GM21576 (cell line): ENCODE results near the gene KIRREL3.

Experiments used
- ATAC-seq: cut with Tn5 transposase; IDR thresholded peaks from one replicate; pipeline ENCODE4 v1.9.1; 2021; ENCODE audit warnings: mild to moderate bottlenecking, moderate library complexity; ENCODE audit not compliant: unreplicated experiment

KIRREL3 gene

DNA sequence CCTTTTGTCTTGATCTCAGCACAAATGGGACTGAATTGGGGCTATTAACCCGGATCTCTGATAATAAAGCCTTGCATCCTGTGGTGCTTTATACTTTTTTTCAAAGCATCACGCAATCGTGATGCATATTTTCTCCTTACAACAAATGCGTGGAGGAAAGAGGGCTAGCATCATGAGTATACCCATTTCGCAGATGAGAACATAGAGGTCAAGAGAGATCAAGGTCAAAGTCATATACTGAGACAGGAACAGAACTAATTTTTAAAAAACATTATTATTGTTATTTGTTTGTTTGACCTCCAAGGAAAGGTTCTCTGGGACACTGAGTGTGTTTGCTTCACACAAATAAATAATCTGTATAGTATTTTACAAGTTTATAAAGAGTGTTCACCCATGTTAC, 453.9 kb downstream of the KIRREL3 start:
- ATAC-seq: no peak

DNA sequence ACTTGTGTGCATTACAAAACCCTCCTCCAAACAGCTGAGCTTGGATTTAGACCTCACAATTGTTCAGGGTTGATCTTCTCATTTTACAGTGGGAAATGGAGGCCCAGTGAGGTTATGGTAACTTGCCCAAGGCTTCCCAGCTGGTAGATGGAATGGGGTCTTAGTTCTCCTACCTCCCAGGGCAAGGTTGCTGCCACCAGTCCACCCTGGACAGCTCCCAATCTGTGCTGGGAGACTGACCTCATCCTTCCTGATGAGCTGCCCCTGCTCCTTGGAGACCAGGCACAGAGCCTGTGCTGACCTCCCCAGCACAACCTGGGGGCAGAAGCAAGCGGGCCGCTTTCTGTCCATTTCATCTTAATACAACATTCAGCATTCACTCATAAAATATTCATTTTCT, 454.4 kb downstream of the KIRREL3 start:
- no peak for ATAC-seq

DNA sequence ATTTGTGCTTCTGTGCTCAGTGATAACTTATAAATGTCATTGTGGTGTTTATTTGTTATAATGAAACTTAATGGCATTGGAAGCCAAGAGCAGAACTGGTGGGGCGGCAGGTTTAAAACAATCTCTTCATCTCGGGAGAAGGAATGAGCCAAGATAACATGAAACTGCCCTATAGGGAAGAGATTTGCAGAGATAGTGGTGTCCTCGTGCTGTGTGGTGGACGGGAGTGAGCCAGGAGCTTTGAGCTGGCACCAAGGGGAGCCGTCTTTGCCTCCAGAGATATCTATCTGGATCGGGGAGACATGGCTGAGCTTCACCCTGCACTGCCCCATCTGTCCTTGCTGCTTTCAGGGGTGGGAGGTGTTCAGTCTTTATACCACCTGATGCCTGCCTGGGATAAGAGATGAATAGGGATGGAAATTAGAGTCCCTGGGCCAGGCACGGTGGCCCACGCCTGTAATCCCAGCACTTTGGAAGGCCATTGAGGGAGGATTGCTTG, 455.5 kb downstream of the KIRREL3 start:
- ATAC-seq: no peak

DNA sequence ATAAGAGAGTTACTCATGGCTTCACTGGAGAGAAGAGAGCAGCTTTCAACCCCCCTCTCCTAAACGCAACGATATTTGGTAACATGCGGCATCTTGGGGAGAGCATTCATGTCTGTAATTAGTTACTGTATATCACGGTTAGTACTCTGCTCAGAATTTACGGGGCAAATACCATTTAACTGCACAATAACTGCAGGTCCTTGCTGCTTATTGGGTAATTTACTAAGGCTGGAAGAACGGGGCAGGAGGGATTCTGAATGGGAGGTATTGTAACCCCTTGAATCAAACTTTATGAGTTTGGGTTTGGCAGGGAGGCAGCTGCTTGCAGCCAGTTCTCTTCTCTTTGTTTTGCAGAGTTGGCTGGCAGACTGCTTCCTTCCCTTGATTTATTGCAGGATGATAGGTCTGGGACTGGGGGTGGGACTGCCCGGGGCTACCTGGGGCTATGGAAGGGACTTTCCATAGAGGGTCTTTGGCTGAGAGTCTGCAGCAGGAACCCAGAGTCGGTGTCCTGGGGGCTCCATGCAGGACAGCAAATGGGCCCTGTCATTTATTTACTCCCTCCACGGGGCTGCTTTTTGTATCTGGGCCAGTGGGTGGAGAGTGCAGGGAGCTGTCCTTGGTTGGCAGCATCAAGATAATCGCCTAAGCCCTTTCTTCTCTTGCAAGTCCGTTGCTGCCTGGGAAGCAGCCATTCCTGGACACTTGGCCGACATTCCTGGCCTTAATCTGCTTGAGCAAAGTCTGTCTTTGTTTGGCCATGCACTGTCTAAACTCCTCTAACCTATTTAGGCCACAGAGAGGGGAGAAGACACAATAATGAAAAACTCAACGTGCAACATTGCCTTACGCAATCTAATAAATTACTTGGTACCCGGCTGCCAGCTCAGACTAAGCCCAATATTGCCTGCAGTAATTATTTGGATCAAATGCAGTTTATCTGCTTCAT, 456.2 kb downstream of the KIRREL3 start:
- ATAC-seq: no peak

DNA sequence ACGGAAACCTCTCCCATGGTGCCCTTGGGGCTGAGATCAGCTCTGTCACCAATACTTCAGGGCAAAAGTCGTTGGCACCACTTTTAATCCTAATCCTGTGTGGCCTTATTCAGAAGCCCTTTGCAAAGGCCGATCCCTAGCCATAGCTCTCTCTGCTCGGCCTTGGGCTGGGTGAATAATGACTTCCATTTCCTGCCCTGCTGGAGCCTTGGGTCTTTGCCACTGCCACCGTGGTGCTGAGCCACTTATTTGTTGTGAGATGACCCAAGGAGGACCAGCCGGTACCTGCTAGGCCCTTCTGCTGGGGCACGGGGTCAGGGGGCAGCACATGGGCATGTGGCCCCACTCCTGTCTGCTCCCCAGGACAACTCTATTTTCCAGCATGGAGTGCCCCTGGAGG, 456.9 kb downstream of the KIRREL3 start:
- no peak for ATAC-seq

DNA sequence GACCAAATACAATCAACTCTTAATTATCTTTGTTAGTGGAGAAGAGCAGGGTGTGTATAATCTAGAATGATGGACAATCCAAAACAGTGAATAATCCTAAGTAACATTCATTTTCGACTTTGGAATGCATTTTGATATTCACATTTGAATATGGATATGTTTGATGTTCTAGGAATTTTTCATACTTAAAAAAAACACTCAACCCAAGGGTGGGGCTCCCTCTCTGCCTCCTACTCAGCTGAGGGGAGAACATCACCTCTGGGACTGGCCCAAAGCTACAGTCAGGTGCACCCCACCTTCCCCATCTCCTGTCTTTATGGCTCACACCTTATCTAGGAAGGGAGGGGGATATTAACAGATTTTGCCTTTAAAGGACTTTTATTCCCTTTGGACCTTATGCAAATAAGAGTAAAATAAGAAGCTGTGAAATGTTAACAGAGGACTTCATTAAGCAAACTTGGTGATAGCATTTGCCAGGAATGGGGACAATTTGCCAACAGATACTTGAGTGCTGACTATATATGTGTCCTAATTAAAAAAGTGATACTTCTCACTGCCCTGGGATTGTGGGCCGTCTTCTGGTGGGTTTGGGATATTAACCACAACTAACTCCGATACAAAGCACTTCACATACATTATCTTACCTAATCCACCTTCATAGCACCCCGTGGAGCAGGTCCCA, 458.1 kb downstream of the KIRREL3 start:
- ATAC-seq: no peak

DNA sequence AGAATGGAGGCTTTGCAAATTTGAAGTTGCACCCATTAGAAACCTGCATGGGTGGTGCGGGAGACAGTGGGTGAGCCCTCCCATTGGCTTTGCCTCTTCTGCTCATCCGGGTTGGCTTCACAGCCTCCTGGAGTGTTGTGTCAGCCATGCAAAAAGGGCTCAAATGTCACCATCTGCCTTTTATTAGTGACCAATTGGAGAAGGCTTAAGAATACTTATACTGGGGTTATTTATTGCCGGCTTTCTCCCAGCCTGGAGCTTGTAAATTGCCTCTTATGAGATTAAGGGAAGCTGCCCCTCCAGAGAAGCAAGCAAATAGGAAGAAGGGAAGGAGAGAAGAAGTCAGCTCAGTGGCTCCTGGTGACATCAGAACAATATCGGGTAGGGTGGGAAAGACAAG, 462.5 kb downstream of the KIRREL3 start:
- no peak for ATAC-seq

DNA sequence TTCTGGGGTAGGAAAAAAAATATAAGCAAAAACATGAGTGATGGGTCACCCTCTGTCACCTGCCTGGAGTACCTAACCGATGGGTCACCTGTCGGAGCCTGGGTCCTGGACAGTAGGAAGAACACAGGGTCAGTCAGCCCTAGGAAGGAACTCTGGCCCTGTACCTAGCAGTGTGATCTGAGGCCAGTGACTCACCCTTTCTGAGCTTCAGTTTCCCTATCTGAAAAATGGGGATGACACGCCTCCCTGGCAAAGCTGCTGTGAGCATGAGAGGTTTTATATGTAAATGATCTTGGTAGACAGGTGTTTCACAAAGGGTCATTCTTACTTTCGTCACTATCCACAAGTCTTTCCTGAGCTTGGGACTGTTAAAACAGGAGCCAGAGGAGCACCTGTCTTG, 463.1 kb downstream of the KIRREL3 start:
- no peak for ATAC-seq

DNA sequence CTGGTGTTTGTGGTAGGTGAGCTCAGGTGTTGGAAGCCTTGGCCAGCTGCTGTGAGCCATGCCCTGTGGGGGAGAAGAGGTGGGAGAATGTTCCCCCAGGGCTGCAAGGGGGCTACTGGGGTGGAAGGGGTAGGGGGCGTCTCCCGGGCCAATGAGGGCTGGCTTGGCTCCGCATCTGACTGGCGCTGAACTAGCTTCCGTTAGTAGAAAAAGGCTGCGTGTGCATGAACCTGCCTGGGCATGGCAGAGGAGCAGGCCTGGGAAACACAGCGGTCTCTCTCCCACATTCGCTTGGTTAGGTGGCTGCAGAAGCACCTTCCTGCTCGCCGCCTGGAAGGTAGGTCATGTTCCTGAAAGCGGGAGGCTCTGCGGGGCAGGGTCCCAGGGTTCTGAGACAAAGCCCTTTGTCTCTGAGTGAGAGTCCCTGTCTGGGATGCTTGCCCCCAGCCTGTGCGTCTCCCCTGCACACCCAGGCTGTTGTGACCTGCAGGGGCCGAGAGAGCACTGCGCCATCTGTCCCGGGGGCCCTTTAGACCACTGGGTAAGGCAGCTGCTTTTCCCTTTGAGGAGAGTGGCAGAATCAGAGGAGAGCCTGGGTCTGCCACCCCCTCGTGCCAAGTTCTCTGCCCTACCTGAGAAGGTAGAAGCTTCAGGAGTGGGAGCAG, 466.3 kb downstream of the KIRREL3 start:
- ATAC-seq: no peak

DNA sequence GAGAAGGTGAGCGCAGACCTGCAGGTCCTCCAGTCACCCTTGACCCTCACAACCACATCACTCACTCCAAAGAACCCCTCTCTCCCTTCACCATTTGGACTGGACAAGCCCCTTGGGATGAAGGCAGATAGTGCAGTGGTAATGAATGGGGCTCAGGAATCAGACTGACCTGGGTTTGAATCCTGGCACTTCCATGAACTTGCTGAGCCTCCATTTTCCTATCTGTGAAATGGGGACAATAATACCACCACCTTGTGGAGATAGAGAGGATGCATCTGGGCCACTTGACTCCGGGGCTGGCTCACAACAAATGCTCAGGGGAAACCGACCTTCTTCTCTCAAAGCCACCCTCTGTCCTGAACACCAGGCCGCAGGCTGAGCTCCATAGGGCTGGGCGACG, 467.0 kb downstream of the KIRREL3 start:
- no peak for ATAC-seq

DNA sequence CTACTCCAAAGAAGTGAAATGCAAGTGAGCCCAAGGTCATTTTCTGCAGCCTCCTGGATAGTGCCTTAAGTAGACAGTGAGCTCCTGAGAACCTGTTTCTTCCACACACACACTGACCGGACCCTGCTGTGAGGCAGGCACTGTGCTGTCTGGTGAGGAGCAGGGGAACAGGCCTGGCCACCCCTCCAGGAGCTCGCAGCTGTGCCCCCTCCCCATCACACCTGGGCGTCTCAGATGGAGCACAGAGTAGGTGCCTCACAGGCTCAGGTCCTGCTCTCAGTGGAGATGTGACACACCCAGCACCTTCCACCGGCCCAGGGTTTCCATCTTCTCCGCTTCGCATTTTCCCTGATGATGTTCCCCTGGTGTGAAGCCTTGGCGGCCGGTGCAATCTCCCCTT, 470.2 kb downstream of the KIRREL3 start:
- ATAC-seq: no peak

DNA sequence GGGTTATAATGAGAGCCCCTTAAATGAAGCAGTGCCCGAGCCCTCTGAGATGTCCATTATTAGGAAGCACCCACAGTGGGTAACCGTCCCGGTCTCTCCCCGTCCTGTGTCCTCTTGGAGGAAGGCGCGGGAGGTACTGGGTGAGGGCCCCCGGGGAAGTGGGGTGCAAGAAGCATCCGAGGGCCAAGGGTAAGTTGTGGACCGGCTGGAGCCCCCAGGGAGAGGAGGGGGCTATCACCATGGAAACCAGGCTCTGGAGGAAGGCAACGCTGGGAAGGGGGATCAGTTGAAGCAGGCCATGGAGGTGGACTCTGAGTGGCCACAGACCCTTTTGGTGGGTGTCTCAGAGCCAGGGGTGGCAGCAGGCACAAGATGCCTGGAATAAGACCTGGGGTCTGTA, 471.5 kb downstream of the KIRREL3 start:
- no peak for ATAC-seq

DNA sequence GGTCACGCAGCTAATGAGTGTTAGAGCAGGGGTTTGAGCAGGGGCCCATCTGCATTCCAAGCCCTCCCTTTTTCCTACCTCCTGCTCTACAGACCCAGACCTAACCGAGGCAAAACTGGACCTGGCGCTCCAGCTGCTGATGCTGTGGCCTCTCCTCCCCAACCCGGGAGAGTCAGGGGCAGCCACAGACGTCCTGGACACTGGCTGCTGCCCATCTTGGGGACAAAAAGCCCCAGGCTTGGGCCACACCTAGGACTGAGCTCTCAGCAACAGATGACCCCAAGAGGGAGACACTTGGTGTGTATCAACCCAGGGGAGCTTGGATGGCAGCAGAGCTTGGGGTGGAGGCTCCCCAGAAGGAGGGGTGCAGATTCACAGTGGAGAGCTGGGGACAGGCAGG, 472.5 kb downstream of the KIRREL3 start:
- ATAC-seq: no peak

DNA sequence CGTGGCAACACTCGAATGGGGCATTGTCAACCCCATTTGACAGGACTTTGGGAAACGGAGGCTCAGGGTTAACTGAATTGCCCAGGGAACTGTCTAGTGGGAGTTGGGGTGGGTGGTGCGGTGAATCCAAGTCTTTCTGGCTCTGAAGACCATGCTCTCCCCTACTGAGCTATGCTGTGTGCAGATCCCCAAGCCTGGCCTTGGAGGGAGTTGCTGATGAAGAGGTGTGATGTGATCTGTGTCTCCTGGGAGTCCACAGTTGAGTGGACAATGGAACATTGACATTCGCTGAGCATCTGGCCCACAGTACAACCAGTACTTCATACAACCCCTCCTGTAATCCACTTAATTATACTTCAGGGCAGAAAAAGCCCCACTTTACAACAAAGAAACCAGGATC, 472.9 kb downstream of the KIRREL3 start:
- ATAC-seq: no peak

DNA sequence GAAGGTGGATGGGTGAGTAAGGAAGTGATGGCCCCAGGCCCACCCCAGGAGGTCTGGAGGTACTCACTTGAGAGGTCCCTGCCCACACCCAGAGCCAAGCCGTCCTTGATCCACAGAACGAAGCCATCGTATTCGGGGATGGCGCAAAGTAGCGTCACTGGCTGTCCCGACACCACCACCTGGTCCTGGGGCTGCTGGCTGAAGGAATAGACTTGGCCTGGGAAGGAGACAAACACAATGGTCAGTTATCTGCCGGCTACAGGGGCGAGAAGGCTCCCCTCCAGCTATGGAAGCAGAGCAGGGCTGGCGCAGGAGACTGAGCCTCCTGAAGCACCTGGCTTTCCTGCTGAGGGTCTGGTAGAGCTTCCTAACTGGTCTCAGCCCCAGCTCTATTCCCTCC, 474.1 kb downstream of the KIRREL3 start:
- ATAC-seq: no peak

DNA sequence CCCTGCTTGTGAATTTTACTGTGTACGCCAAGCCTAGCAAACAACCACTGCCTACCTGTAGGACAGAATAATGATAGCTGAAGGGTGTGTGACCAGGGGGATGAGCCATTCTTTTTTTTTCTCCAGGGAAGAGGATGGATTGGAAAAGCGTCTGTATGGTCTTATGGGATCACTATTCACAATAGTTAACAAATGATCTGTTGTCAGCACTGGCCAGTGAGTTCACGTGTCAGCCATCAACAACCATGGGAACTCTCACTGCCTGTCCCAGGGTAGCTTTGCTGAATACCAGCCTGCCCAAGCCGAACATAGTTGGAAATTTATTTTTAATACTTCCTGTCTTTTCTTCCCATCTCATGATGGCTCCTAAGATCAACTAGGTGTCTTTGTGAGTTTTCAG, 474.9 kb downstream of the KIRREL3 start:
- ATAC-seq: no peak

DNA sequence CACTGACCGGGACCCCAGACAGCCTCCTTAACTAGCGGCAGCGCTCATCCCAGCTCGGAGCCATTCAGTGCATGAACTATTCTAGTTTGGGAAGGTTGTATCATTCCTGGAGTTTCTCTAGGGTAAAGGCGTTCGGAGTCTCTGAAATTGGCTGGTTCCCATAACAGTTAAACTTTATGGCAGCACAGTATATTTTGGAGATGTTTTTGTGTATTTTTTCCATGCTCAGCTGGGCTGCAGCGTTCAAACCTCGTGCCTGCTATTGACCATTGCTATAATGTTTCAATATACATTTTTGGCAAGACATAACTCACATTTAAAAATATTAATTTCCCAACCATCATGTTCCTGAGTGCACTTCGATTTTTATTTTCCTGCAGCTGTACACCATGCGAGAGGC, 475.4 kb downstream of the KIRREL3 start:
- ATAC-seq: no peak

DNA sequence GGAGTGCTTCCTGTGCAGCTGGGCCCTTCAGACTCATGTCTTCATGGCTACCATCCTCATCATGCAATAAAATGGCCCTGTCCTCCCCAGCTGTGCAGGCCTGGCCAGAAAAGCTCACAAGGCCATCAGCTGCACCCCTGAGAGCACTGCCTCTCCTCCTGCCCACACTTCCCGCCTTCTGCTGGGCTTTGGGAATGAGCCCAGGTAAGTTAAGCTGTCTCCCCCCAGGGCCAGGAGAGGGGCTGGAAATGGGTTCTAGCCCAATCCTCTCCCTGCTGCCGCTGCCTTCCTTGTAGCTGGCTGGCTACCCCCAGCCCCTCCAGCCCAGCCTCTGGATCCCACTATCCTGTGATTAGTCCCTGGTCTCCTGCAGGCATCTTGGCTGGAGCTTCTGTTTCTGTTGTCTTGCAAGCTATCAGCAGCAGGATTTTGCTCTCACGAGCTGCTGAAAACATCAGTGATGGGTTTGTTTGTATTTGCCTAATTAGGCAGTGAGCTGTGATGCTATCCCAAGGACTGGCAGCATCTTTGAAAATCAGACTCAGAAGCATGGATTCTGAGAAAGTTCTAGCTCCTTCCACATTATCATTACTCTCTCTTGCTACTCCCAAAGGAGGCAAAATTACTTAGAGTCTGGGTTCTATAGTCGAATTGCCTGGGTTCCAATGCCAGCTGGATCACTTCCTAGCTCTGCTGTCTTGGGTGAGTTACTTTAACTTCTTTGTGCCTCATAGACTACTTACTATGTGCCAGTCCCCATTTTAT, 476.9 kb downstream of the KIRREL3 start:
- no peak for ATAC-seq

DNA sequence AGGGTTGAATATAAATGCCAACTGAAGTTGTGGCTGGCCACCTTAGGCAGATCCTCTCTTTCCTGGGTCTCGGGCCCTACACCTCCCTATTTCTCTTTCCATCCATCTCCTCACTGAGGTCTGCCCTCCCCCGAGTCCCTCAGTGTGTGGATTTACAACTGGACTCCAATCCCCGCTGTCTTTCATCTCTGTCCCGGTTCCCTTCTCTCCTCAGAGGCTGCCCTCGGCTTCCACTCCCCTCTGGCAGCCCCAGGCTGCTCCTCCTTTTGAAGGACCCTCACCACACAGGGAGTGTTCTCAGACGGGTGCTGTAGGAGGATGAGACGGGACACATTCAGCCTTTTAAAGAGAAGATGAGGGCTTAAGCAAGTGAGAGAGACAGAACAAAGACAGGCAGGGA, 478.0 kb downstream of the KIRREL3 start:
- ATAC-seq: no peak

DNA sequence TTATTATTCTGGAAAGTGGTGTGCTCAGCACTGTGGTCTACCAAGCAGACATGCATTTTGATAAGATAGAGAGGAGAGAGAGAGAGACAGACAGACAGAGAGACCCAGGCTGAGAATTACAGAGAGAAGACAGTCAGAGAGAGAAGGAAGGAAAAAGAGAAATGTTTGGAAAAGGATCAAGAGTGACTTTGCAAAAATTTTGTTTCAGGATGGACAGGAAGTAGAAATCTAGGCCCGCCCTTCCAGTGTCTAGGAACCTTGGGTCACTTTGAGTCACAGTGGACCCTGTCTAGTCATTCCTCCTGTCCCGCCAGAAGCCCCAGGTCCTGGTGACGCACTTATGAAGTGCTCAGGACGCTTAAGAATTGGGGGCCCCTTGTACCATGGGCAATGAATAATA, 478.4 kb downstream of the KIRREL3 start:
- no peak for ATAC-seq

DNA sequence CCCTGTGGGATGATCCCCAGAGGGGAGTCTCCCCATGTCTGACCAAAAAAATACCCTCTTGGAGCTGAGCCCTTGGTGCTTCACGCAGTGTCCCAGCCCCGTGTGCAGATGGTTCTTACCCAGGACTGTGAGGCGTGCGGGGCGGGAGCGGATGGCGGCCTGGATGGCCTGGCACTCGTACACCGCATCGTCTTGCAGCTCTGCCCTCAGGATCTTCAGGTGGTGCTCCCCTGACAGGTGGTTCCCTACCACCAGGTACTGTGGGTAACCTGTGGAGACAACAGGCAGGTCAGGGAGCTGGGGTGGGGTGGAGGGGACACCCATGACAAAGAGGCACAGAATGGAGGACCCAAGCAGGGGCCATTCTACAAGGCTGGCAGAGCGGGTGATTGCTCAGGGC, 479.4 kb downstream of the KIRREL3 start:
- no peak for ATAC-seq
